Measurements from ENCODE around the gene MACROD2. TPM values are rescaled to one million over a fixed set of nuclear protein-coding genes. Genes with fewer than 3 reads are reported as not detected.

MACROD2 gene
- total RNA-seq, 1 experiment from 2014 or later = 3.1 TPM

DNA sequence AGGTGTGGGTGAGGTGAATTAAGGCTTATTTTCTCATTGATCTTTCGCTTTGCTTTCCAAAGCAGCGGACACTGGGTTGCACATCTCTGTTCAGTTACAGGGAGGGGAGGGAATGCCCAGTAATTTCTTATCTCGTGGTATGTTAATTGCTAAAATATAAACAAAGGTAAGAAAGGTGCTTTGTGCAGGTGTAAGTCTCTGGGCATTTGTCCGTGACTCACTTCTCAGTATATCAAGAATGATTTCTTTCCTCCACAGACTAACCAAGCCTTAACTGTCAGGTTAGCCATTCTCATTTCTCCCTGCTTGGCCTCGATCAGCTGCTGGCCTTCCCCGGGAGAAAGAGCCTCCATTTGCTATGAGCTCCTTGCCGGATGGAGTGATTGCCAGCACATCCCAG, 1715.9 kb downstream of the MACROD2 start:
- TF ChIP-seq CTCF (IDR thresholded peaks at IDR 0.05; ENCODE audit: unreplicated experiment) = no peak
- intact Hi-C loops (cut with micrococcal nuclease) = no loop called here
- BruUV-seq (replicated peaks) = no TSS peak
- no peak overlapping the region for H3K27ac Mint-ChIP-seq (ENCODE audit: low read depth, unreplicated experiment)
- H3K4me1 Mint-ChIP-seq (ENCODE audit: insufficient read depth, unreplicated experiment) = no peaks in the 10 kb centered on the region
- CTCF ChIA-PET = interaction anchor here (1.8 kb wide), 1 partner anchor 12 kb away, joined by 6 read pairs; no protein-coding TSS in a partner anchor
- DNase-seq (ENCODE audit: unreplicated experiment) = no peak
- no peaks in the 10 kb centered on the region for H3K27me3 Mint-ChIP-seq (ENCODE audit: insufficient read depth, unreplicated experiment)
- POLR2A ChIA-PET = no interaction called here
- H3K4me3 Mint-ChIP-seq (ENCODE audit: unreplicated experiment) = no peak overlapping the region
- H3K9me3 Mint-ChIP-seq (ENCODE audit: unreplicated experiment) = no peaks in the 10 kb centered on the region
- no peaks in the 10 kb centered on the region for H3K36me3 Mint-ChIP-seq (ENCODE audit: insufficient read depth, unreplicated experiment)

- no TSS peak for BruUV-seq (replicated peaks)
- Mint-ChIP-seq H3K4me1 (ENCODE audit: insufficient read depth, unreplicated experiment) (no peaks in the 10 kb centered on the region), H3K27ac (ENCODE audit: low read depth, unreplicated experiment) (no peak overlapping the region), H3K9me3 (ENCODE audit: unreplicated experiment) (no peaks in the 10 kb centered on the region), H3K36me3 (ENCODE audit: insufficient read depth, unreplicated experiment) (no peaks in the 10 kb centered on the region), H3K27me3 (ENCODE audit: insufficient read depth, unreplicated experiment) (no peaks in the 10 kb centered on the region), H3K4me3 (ENCODE audit: unreplicated experiment) (no peak overlapping the region)
- CTCF ChIA-PET = no interaction called here
- no peak for TF ChIP-seq CTCF (IDR thresholded peaks at IDR 0.05; ENCODE audit: unreplicated experiment)
- POLR2A ChIA-PET = no interaction called here
- intact Hi-C loops (cut with micrococcal nuclease) = no loop called here
- no peak for DNase-seq (ENCODE audit: unreplicated experiment)
These were observed 1720.9 kb downstream of the MACROD2 start for GRCh38 chr20:15716256-15716655.

DNA sequence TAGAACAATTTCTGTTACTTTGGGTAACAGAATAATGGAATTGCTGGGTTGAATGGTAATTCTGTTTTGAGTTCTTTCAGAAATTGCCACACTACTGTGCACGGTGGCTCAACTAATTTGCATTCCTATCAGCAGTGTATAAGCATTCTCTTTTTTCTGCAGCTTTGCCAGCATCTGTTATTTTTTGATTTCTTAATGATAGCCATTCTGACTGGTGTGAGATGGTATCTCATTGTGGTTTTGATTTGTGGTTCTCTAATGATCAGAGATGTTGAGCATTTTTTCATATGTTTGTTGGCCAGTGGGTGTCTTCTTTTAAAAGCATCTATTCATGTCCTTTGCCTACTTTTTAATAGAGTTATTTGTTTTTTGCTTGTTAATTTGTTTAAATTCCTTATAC, 1731.1 kb downstream of the MACROD2 start:
- peaks cover 7% of the 10 kb centered on the region for H3K9me3 Mint-ChIP-seq (ENCODE audit: unreplicated experiment)
- intact Hi-C loops (cut with micrococcal nuclease) = no loop called here
- no peaks in the 10 kb centered on the region for H3K36me3 Mint-ChIP-seq (ENCODE audit: insufficient read depth, unreplicated experiment)
- no peak for DNase-seq (ENCODE audit: unreplicated experiment)
- no TSS peak for BruUV-seq (replicated peaks)
- POLR2A ChIA-PET = no interaction called here
- CTCF ChIA-PET = interaction anchor here (0.7 kb wide), 2 partner anchors 113 to 319 kb away, joined by 3 to 5 read pairs; no protein-coding TSS in a partner anchor
- no peak for TF ChIP-seq CTCF (IDR thresholded peaks at IDR 0.05; ENCODE audit: unreplicated experiment)
- no peak overlapping the region for H3K4me3 Mint-ChIP-seq (ENCODE audit: unreplicated experiment)
- H3K27me3 Mint-ChIP-seq (ENCODE audit: insufficient read depth, unreplicated experiment) = no peaks in the 10 kb centered on the region
- H3K27ac Mint-ChIP-seq (ENCODE audit: low read depth, unreplicated experiment) = no peak overlapping the region
- peaks cover 7% of the 10 kb centered on the region for H3K4me1 Mint-ChIP-seq (ENCODE audit: insufficient read depth, unreplicated experiment)

DNA sequence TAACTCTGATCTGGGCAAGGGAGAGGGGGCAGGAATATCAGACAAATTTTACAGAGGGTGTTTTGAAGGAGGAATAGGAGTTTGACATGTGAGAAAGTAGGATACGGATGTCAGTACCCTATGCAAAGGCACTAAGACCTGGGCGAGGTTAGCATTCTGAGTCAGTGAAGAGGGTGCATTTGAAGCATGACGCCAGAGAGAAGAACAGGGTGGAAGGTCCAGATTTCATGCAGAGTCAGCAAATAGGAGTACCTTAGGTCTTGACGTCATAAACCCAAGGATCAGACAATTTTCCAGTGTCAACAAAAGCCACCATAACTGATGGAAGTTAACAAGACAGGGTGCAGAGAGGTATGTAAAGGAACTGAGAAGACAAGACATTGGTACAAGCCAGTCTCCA, 1738.7 kb downstream of the MACROD2 start:
- no peaks in the 10 kb centered on the region for H3K4me1 Mint-ChIP-seq (ENCODE audit: insufficient read depth, unreplicated experiment)
- ChIA-PET CTCF (no interaction called here), POLR2A (no interaction called here)
- DNase-seq (ENCODE audit: unreplicated experiment) = no peak
- no TSS peak for BruUV-seq (replicated peaks)
- no peak overlapping the region for H3K4me3 Mint-ChIP-seq (ENCODE audit: unreplicated experiment)
- no peak overlapping the region for H3K27ac Mint-ChIP-seq (ENCODE audit: low read depth, unreplicated experiment)
- H3K27me3 Mint-ChIP-seq (ENCODE audit: insufficient read depth, unreplicated experiment) = no peaks in the 10 kb centered on the region
- peaks cover 4% of the 10 kb centered on the region for H3K36me3 Mint-ChIP-seq (ENCODE audit: insufficient read depth, unreplicated experiment)
- intact Hi-C loops (cut with micrococcal nuclease) = no loop called here
- TF ChIP-seq CTCF (IDR thresholded peaks at IDR 0.05; ENCODE audit: unreplicated experiment) = no peak
- H3K9me3 Mint-ChIP-seq (ENCODE audit: unreplicated experiment) = no peaks in the 10 kb centered on the region

Measured in MCF 10A (cell line).